Measurements from ENCODE around the gene EPB41L5.

DNA sequence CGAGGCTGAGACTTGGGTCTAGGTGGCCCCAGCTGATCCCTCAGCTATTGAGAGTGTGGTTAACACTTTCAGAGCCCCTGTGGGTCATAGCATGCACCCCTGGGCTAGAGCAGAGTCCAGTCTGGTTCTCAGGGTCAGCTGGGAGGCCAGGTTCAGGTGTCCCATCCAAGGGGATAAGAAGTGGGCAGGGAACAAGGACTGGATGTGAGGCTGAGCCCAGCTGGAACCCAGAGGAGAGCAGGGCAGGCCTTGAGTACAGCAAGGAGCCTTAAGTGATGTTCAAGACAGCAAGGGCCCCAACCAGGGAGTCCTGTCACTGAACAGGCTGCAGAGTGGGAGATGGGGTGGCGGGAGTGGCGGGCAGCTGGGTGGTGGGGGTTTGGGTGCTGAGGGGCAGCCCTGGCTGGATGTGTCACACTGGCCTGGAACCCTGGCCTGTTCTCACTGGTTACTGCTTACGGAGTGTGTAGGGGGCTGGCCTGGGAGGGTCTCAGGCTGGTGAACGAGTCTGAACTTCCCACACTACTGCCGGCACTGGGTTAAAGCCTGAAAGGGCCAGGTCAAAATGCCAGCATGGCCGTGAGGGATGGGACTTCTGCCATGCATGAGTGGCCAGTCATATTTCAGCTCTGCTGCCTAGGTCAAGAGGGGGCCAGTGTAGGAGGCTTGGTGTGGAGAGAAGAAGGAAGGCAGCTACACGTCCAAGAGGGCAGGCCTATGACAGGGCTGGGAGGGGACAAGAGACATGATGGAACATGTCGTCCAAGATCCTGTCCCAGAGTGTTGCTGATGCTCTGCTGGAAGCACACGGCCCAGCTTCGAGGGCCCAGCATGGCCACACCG is 196.8 kb downstream of the EPB41L5 start:
- TF ChIP-seq, protein P1, sequence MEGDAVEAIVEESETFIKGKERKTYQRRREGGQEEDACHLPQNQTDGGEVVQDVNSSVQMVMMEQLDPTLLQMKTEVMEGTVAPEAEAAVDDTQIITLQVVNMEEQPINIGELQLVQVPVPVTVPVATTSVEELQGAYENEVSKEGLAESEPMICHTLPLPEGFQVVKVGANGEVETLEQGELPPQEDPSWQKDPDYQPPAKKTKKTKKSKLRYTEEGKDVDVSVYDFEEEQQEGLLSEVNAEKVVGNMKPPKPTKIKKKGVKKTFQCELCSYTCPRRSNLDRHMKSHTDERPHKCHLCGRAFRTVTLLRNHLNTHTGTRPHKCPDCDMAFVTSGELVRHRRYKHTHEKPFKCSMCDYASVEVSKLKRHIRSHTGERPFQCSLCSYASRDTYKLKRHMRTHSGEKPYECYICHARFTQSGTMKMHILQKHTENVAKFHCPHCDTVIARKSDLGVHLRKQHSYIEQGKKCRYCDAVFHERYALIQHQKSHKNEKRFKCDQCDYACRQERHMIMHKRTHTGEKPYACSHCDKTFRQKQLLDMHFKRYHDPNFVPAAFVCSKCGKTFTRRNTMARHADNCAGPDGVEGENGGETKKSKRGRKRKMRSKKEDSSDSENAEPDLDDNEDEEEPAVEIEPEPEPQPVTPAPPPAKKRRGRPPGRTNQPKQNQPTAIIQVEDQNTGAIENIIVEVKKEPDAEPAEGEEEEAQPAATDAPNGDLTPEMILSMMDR (IDR thresholded peaks at IDR 0.05; ENCODE audit: low read length) = no peak
- no peak for TF ChIP-seq EZH2 (optimal IDR thresholded peaks at IDR 0.05; ENCODE audit: low read depth, low read length)
